ENCODE measurements around the gene EEA1. TPM values are rescaled to one million over a fixed set of nuclear protein-coding genes. Genes with fewer than 3 reads are reported as not detected.

The EEA1 gene
- total RNA-seq, 4 donors from 2014 or later, result 11.6 to 25.4 (median 21.7) TPM

DNA sequence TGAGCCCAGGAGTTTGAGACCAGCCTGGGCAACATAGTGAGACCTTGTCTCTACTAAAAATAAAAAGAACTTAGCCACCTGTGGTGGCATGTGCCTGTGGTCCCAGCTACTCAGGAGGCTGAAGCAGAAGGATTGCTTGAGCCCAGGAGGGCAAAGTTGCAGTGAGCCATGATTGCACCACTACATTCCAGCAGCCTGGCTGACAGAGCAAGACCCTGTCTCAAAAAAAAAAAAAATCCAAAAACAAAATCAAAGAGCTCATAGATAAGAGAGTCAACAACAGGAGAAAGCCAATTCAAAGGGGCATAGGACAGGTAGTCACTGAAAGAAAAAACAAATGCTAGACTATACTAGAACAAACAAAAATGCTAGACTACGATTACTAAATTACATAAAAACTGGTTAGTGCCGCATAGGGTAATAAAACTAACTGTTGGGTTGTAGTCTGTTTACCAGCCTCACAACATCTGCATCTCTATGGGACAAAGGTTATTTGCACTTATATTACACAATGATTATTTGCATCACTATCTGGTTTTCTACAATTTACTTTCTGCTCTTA lies 16.6 kb upstream of the EEA1 start:
- Histone ChIP-seq H3K36me3 (no peaks in the 10 kb centered on the region), H3K27ac (peak overlapping the region; percentile 39 to 77 (median 72)), H3K27me3 (no peaks in the 10 kb centered on the region), H3K4me3 (no peak overlapping the region), H3K9me3 (no peaks in the 10 kb centered on the region), H3K4me1 (peaks cover 0 to 29% (median 18%) of the 10 kb centered on the region in 4 donors)
- TF ChIP-seq POLR2AphosphoS5 (IDR thresholded peaks at IDR 0.05) (no peak), EP300 (IDR thresholded peaks at IDR 0.05; ENCODE audit: low read depth) (peak; percentile 23)
- intact Hi-C loops (cut with DNase I; ENCODE audit: low total_unique reads) (no loop called here), in situ Hi-C loops (cut with MboI; ENCODE audit: low pct_ligation_motif_present in 1 of 4, low pct_unique_long_range_greater_than_20kb in 1 of 4, low sequenced_read_pairs in 3 of 4) (no loop called here)
- no peak for DNase-seq
- WGBS, 2 donors (ENCODE audit: low coverage in 1 of 2), result 40% methylated on average over 2 of the region's 2 CpGs; no CpG with 5 or more reads in 1 of the 2 donors

DNA sequence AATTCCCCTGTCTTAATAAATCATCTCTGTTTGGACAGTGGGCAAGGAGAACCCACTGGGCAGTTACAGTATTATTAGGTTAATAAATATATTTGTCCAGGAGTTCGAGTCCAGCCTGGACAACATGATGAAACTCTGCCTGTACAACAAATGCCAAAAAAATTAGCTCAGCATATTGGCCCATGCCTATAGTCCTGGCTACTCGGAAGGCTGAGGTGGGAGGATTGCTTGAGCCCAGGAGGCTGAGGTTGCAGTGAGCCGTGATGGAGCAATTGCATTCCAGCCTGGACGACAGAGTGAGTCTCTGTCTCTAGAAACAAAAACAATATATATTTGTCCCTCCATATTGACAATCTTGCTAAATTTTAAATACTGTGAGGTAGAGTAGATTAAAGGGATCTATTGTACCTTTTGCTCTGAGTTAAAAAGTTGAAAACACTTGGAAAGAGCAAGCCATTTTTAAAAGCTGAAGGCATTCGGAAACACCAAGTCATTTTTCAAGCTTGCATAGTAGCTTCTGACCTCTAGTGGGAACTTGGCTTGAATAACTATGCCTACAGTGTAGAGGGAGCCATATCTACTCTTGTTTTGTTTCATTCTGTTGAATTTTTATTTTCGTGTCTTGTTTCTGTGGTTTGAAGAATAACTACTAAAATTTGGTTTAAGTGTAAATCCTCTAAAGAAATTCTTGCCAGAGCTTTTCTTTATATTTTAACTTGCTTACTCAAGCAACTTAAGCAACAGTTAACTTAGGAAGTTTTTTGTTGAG lies 14.6 kb upstream of the EEA1 start:
- Histone ChIP-seq H3K9me3 (no peaks in the 10 kb centered on the region), H3K27me3 (no peaks in the 10 kb centered on the region), H3K4me1 (peaks cover 0 to 18% (median 11%) of the 10 kb centered on the region in 4 donors), H3K36me3 (no peaks in the 10 kb centered on the region), H3K4me3 (no peak overlapping the region), H3K27ac (no peak overlapping the region)
- WGBS, 2 donors (ENCODE audit: low coverage in 1 of 2), result 64 to 76% methylated on average over 5 to 6 of the region's 6 CpGs
- intact Hi-C loops (cut with DNase I; ENCODE audit: low total_unique reads), result no loop called here
- no peak for DNase-seq
- in situ Hi-C loops (cut with MboI; ENCODE audit: low pct_ligation_motif_present in 1 of 4, low pct_unique_long_range_greater_than_20kb in 1 of 4, low sequenced_read_pairs in 3 of 4), result no loop called here
- TF ChIP-seq POLR2AphosphoS5 (IDR thresholded peaks at IDR 0.05) (no peak), POLR2A (IDR thresholded peaks at IDR 0.05) (no peak), EP300 (IDR thresholded peaks at IDR 0.05; ENCODE audit: low read depth) (no peak)
- TF ChIP-seq, protein P1, sequence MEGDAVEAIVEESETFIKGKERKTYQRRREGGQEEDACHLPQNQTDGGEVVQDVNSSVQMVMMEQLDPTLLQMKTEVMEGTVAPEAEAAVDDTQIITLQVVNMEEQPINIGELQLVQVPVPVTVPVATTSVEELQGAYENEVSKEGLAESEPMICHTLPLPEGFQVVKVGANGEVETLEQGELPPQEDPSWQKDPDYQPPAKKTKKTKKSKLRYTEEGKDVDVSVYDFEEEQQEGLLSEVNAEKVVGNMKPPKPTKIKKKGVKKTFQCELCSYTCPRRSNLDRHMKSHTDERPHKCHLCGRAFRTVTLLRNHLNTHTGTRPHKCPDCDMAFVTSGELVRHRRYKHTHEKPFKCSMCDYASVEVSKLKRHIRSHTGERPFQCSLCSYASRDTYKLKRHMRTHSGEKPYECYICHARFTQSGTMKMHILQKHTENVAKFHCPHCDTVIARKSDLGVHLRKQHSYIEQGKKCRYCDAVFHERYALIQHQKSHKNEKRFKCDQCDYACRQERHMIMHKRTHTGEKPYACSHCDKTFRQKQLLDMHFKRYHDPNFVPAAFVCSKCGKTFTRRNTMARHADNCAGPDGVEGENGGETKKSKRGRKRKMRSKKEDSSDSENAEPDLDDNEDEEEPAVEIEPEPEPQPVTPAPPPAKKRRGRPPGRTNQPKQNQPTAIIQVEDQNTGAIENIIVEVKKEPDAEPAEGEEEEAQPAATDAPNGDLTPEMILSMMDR (IDR thresholded peaks at IDR 0.05), result no peak

DNA sequence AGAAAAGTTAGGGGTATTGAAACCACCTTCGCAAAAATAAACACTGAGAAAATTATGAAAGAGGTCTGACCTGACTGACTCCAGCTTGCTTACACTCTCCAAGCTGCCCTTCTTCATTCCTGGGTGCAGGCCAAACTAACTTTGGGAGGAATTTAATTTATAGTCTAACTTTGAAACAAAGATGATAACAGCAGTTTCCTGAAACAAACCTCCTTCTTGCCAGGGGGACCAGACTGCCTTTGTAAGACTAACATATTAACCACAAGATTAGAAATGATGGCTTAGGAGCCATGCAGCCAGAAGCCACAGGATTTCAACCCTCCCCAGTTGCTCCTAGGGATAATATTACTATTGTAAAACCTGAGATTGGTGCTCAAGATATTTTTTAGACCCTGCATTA lies 13.8 kb upstream of the EEA1 start:
- 38 to 41% methylated on average over 1 of the region's 1 CpG for WGBS, 2 donors (ENCODE audit: low coverage in 1 of 2)
- Histone ChIP-seq H3K4me3 (no peak overlapping the region), H3K27ac (no peak overlapping the region), H3K27me3 (no peaks in the 10 kb centered on the region), H3K9me3 (no peaks in the 10 kb centered on the region), H3K4me1 (peaks cover 0 to 18% (median 11%) of the 10 kb centered on the region in 4 donors), H3K36me3 (no peaks in the 10 kb centered on the region)
- in situ Hi-C loops (cut with MboI; ENCODE audit: low pct_ligation_motif_present in 1 of 4, low pct_unique_long_range_greater_than_20kb in 1 of 4, low sequenced_read_pairs in 3 of 4) (no loop called here), intact Hi-C loops (cut with DNase I; ENCODE audit: low total_unique reads) (no loop called here)
- TF ChIP-seq POLR2AphosphoS5 (IDR thresholded peaks at IDR 0.05), result no peak
- no peak for TF ChIP-seq EP300 (IDR thresholded peaks at IDR 0.05; ENCODE audit: low read depth)
- TF ChIP-seq, protein P1 (IDR thresholded peaks at IDR 0.05), result no peak
- TF ChIP-seq POLR2A (IDR thresholded peaks at IDR 0.05), result no peak
- no peak for DNase-seq

DNA sequence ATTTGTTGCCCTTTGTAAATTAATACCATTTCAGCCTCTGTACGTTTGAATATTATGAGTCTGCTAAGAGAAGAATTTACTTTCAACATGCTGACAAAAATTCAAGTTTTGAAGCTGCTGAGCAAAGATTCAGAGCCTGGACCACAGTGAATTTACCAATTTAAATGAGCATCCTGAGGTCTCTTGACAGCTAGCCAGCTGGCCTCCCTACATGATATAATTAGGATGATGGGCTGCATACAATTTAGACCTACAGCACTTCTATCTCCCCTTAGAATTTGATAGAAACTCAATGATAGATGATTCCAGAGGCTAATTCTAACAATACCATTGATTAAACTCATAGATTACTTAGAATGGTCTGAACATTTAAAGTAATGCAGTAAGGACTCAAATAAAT lies 10.0 kb upstream of the EEA1 start:
- in situ Hi-C loops (cut with MboI; ENCODE audit: low pct_ligation_motif_present in 1 of 4, low pct_unique_long_range_greater_than_20kb in 1 of 4, low sequenced_read_pairs in 3 of 4) (no loop called here), intact Hi-C loops (cut with DNase I; ENCODE audit: low total_unique reads) (no loop called here)
- no peak for DNase-seq
- WGBS, 2 donors (ENCODE audit: low coverage in 1 of 2), result 75 to 91% methylated on average over 1 of the region's 1 CpG
- H3K27ac ChIP-seq, result no peak overlapping the region
- TF ChIP-seq EP300 (IDR thresholded peaks at IDR 0.05; ENCODE audit: low read depth), result no peak
- TF ChIP-seq, protein P1 (IDR thresholded peaks at IDR 0.05), result no peak
- no peak for TF ChIP-seq POLR2AphosphoS5 (IDR thresholded peaks at IDR 0.05)
- TF ChIP-seq POLR2A (IDR thresholded peaks at IDR 0.05), result no peak
- H3K9me3 ChIP-seq, result no peaks in the 10 kb centered on the region
- H3K4me3 ChIP-seq, result no peak overlapping the region
- no peaks in the 10 kb centered on the region for H3K36me3 ChIP-seq
- peaks cover 0 to 8% (median 5%) of the 10 kb centered on the region in 4 donors for H3K4me1 ChIP-seq
- H3K27me3 ChIP-seq, result no peaks in the 10 kb centered on the region

Data from transverse colon (tissue), 4 donors.